Small intestine (tissue), 16 donors: ENCODE measurements around the gene TASOR2. TPM values are rescaled to one million over a fixed set of nuclear protein-coding genes. Genes with fewer than 3 reads are reported as not detected.

ENCODE experiments used
- DNase-seq, 2 donors: peaks; one replicate each; pipeline versions ENCODE4 v3.0.0 to v3.0.0-alpha.2; 2013
- FAIRE-seq: peaks from 2 replicates; lab custom pipeline; 2012; peaks lifted over from hg19 to GRCh38; lab: Jason Lieb, UNC
- H3K27ac ChIP-seq, 3 donors: one replicate each; pipeline ENCODE4 v1.5.1; 2013; ENCODE audit warnings: low read length in 2 of 3, mild to moderate bottlenecking in 2 of 3, control low read depth in 1 of 3, inconsistent platforms in 1 of 3, low read depth in 1 of 3, moderate library complexity in 1 of 3
- H3K27me3 ChIP-seq, 3 donors: one replicate each; pipeline ENCODE4 v1.6.1; 2013; ENCODE audit warnings: low read length in 3 of 3, inconsistent platforms in 1 of 3; ENCODE audit not compliant: control insufficient read depth in 3 of 3, insufficient read depth in 3 of 3
- H3K36me3 ChIP-seq, 3 donors: one replicate each; pipeline ENCODE4 v1.6.1; 2013; ENCODE audit warnings: low read length in 3 of 3, inconsistent platforms in 1 of 3, low read depth in 1 of 3, mild to moderate bottlenecking in 1 of 3, moderate library complexity in 1 of 3; ENCODE audit not compliant: control insufficient read depth in 3 of 3, insufficient read depth in 2 of 3
- H3K4me1 ChIP-seq, 3 donors: one replicate each; pipeline ENCODE4 v1.6.1; 2013; ENCODE audit warnings: low read length in 2 of 3, inconsistent platforms in 1 of 3, low read depth in 1 of 3, mild to moderate bottlenecking in 1 of 3, moderate library complexity in 1 of 3; ENCODE audit not compliant: control insufficient read depth in 3 of 3, insufficient read depth in 2 of 3
- H3K4me3 ChIP-seq, 3 donors: one replicate each; pipeline ENCODE4 v1.5.1; 2013; ENCODE audit warnings: low read length in 3 of 3, control low read depth in 1 of 3, inconsistent platforms in 1 of 3, low read depth in 1 of 3, mild to moderate bottlenecking in 1 of 3, moderate library complexity in 1 of 3
- H3K9me3 ChIP-seq, 2 donors: one replicate each; pipeline ENCODE4 v1.6.1; 2013; ENCODE audit warnings: low read depth in 1 of 2, low read length in 1 of 2; ENCODE audit not compliant: control insufficient read depth in 2 of 2, insufficient read depth in 1 of 2
- WGBS, 3 donors: extraction: QIAGEN DNeasy Blood & Tissue Kit; methylation state at CpG; one replicate each; pipeline ENCODE4 v1.1.7; 2013; 5-methylcytosine and 5-hydroxymethylcytosine counted together
- long read RNA-seq, 10 donors: transcript quantifications; one replicate each; lab custom pipeline, GENCODE V29; 2026
- polyA plus RNA-seq, 4 donors: library from polyadenylated mRNA; stranded (reverse) in 3 of 4; unstranded in 1 of 4; fragments of 200-250 nt in 3 of 4; fragments of 120-200 nt in 1 of 4; gene quantifications; one replicate each; pipeline versions ENCODE4 v1.2.1 to v1.2.3, GENCODE V29; 2013
- donor health status: healthy with polysubstance abuse.
- donor health status: control.
- donor health status: control.
- donor health status: Bipolar disorder and iron deficiency.
- donor health status: healthy.

The TASOR2 gene, protein sequence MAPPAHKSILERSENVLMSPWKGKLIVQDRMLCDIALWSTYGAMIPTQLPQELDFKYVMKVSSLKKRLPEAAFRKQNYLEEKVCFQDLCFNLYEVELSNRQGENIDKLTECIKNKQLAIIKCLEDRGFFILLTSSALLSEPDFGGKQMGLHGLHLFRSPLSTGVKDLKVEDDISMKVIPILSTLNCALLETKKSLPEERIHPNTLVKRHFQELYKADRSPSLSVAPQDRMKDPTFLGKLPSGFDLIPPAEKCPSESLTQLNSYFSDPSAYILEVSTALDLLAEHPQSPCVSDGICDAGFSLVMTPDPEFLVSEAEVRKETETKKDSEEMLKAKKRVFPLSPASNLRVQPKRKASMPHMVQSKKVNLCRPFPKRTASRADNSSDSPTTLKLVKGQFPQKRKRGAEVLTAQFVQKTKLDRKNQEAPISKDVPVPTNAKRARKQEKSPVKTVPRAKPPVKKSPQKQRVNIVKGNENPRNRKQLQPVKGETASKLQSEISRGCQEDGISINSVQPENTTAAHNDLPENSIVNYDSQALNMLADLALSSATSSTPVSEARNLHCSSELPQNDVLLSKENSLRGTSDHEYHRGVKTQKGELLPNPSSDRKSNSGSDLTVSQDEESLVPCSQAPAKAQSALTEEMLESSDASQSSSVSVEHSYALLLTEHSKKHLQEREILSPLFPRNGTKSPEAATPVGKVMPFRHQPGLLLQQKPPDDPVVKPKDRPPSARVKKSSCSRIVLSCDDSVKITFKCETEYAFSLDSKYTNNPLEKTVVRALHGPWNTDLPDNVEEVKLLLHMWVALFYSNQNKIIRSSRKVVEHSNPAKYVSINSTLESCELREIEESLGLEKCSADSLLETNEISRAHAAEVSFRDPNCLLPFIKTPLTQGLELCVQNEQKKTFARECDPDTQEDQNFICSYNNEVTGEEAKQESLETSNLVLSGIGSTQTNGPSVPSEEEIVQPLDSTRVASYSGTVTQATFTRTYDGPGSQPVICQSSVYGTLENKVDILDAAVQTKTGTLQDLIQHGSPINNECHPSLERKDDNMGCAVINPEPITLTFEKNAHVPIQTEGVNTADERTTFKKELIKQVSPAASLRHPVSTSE (N-terminal part only)
- polyA plus RNA-seq, result 10 to 100 TPM in 2 of 4 donors, 1 to 10 TPM in 2; 5.4 to 22.7 (median 10.6) TPM
- long read RNA-seq, donor 1, partial matches to known transcripts, result 204 of 417 reads
- long read RNA-seq, donor 1, other reads (novel, unspliced or antisense), result 210 of 417 reads
- long read RNA-seq, donor 2, partial matches to known transcripts, result 199 of 199 reads
- long read RNA-seq, donor 2, other reads (novel, unspliced or antisense), result 0 of 199 reads
- long read RNA-seq, donor 3, partial matches to known transcripts, result 13 of 14 reads
- long read RNA-seq, donor 3, other reads (novel, unspliced or antisense), result 0 of 14 reads
- long read RNA-seq, donor 4, result 0 reads
- long read RNA-seq, donor 5, partial matches to known transcripts, result 8 of 8 reads
- long read RNA-seq, donor 5, other reads (novel, unspliced or antisense), result 0 of 8 reads
- long read RNA-seq, donor 6, partial matches to known transcripts, result 124 of 124 reads
- long read RNA-seq, donor 6, other reads (novel, unspliced or antisense), result 0 of 124 reads
- long read RNA-seq, donor 7, result 0 reads
- long read RNA-seq, donor 8, partial matches to known transcripts, result 44 of 44 reads
- long read RNA-seq, donor 8, other reads (novel, unspliced or antisense), result 0 of 44 reads
- long read RNA-seq, donor 9, partial matches to known transcripts, result 13 of 15 reads
- long read RNA-seq, donor 9, other reads (novel, unspliced or antisense), result 0 of 15 reads
- long read RNA-seq, donor 10, partial matches to known transcripts, result 67 of 194 reads
- long read RNA-seq, donor 10, other reads (novel, unspliced or antisense), result 127 of 194 reads

DNA sequence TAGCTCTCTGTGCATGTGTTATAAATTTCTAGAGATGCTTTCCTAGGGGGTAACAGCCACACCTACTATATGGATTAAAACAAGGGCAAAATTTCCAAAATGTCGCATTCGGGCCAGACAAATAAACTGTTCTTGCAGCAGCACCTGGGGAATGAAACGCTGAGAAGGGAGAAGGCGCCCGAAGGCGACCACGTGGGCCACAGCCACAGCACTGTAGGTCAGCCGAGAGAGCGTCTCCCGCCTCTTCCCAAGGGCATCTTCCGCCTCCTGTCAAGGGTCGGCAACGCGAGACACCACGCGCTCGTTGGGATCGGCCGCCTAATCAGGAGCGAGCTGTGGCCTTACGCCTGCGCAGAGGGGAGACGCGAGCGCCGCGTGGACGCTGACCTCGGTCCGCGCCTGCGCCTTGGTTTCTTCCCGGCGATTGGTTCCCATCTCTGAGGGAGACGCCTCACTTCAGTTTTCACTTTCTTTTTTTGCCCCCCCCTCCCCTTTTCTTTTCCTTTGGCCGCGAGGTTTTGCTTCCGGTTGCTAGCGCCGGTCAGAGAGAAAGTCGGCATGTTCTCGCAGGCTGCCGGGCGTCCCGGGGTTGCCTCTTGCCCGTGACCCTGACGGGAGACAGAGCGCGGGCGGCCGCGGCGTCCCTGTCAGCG lies at the start of gene TASOR2:
Gene TASOR2, plus strand, starts transcription at position 521 of the 653 bp plus-strand sequence. CDS start 35,805 bp downstream, outside the sequence.
- no peak for FAIRE-seq

DNA sequence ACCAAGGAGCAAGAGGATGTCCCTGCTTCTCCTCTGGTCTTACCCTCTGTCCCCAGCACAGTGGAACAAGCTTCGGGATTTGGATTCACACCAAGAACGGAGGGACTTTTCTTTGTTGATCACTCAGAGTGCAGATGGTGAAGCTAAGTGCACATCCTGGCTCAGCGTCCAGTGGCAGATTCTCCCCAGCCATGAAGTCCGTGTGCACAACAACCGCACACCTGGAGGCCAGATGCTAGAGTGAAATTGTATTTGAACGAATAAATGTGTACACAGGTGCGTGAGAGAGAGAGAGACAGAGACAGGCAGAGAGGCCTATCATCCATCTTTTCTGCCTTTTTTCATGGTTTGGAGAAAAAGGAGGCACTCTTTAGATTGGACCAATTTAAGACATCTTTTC lies 49.7 kb upstream of the TASOR2 start:
- Histone ChIP-seq H3K4me3 (no peak overlapping the region), H3K4me1 (peaks cover 2 to 18% (median 5%) of the 10 kb centered on the region in 3 donors), H3K27ac (no peak overlapping the region), H3K9me3 (no peaks in the 10 kb centered on the region), H3K36me3 (peaks cover 4 to 17% (median 7%) of the 10 kb centered on the region in 3 donors), H3K27me3 (no peaks in the 10 kb centered on the region)
- no peak for DNase-seq
- no peak for FAIRE-seq
- WGBS, 3 donors, result 80 to 86% (median 84%) methylated on average over 7 of the region's 7 CpGs

More for the DNA sequence above, at the start of gene TASOR2:
- Histone ChIP-seq H3K27me3 (no peaks in the 10 kb centered on the region), H3K4me1 (no peaks in the 10 kb centered on the region), H3K36me3 (peaks cover 0 to 3% (median 0%) of the 10 kb centered on the region in 3 donors), H3K9me3 (no peaks in the 10 kb centered on the region), H3K4me3 (peak within 1 kb of the TSS; percentile 59 to 74 (median 67)), H3K27ac (peak within 1 kb of the TSS; percentile 76 to 85 (median 76))
- WGBS, 3 donors, result 1% methylated on average over 52 to 54 of the region's 54 CpGs
- peak; percentile 99 for DNase-seq

DNA sequence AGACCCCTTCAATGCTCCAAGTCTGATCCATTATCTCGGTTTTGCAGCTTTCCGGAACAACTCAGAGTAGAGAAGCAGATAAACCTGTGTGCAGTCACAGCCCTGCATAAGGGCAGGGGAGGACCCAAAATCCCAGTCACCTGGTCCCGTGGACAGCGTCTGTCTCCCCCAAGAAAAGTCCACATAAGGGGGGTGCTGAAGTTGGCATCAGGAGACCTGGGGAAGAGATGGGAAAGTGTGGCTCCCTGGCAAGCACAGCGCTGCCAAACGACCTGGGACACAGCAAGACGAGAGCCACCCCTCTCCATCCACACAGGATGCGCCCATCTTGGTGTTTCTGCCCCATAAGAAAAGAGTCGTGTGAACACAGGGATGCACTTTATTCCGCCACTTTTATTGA lies 46.1 kb upstream of the TASOR2 start:
- DNase-seq (no peak), FAIRE-seq (no peak)
- 85 to 93% (median 91%) methylated on average over 10 of the region's 10 CpGs for WGBS, 3 donors

DNA sequence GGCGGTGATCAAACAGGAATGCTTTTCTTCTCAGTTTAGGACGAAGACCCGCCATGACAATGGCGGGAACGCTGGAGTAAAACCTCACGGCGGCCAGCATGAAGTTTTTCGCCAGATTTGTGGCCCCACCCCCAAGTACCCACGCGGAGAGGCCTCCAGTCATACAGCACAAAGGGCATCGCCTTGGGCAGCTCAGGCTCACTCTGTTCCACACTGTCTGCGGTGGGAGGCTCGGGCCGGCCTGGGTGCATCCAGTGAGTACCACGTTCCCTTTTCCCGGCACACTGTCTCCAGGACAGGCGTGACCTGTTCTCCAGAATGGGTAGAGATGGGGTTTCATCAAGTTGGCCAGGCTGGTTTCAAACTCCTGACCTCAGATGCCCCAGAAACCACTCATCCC lies 45.6 kb upstream of the TASOR2 start:
- FAIRE-seq (no peak), DNase-seq (no peak)
- 94 to 96% (median 95%) methylated on average over 16 to 17 of the region's 17 CpGs for WGBS, 3 donors
- Histone ChIP-seq H3K36me3 (peaks cover 11 to 48% (median 18%) of the 10 kb centered on the region in 3 donors), H3K27ac (no peak overlapping the region), H3K4me1 (no peaks in the 10 kb centered on the region), H3K27me3 (no peaks in the 10 kb centered on the region), H3K4me3 (no peak overlapping the region), H3K9me3 (no peaks in the 10 kb centered on the region)

More for the DNA sequence above, 46.1 kb upstream of the TASOR2 start:
- peaks cover 9 to 44% (median 15%) of the 10 kb centered on the region in 3 donors for H3K36me3 ChIP-seq
- H3K27ac ChIP-seq, result no peak overlapping the region
- H3K4me3 ChIP-seq, result no peak overlapping the region
- no peaks in the 10 kb centered on the region for H3K27me3 ChIP-seq
- H3K9me3 ChIP-seq, result no peaks in the 10 kb centered on the region
- H3K4me1 ChIP-seq, result no peaks in the 10 kb centered on the region

DNA sequence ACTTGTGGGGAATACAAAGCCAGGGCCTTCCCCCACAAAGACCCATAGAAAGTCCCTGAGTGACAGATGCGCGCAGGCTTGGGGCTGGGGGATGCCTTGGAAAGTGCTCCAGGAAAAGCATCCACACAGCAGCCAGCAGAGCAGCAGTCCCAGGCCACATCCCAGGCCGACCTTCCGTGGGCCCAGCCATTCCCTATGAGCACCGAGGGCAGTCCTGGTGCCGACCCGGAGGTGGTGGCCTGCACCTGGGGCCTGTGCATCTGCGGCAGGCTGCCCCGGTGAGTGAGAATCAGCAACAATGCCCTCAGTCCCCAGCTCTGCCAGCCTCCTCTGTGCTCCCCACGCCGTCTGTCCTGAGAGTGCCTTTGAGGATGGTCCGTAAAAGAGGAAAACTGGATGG lies 44.6 kb upstream of the TASOR2 start:
- H3K36me3 ChIP-seq, result peaks cover 11 to 54% (median 18%) of the 10 kb centered on the region in 3 donors
- H3K4me3 ChIP-seq, result no peak overlapping the region
- FAIRE-seq (no peak), DNase-seq (no peak)
- no peaks in the 10 kb centered on the region for H3K27me3 ChIP-seq
- H3K27ac ChIP-seq, result no peak overlapping the region
- H3K4me1 ChIP-seq, result peaks cover 0 to 7% (median 0%) of the 10 kb centered on the region in 3 donors
- 88 to 96% (median 91%) methylated on average over 12 of the region's 12 CpGs for WGBS, 3 donors
- no peaks in the 10 kb centered on the region for H3K9me3 ChIP-seq

DNA sequence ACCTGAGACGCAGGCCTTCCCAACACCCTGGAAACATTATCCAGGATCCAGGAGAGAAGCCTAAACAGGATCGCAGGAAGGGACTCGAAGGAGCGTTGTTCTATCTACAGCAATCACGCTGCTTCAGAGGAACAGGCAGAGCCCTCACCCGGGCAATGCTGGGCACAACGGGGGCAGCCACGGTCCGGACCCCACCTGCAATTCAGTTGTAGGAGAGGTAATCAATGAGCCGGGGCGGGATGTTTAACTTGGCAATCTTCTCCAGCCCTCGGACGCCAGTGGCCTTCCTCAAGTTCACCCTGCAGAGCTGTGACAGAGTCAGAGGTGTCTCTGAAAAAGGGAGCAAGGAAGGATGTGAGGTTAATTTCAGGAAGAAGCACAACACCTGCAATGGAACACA lies 44.1 kb upstream of the TASOR2 start:
- no peak overlapping the region for H3K4me3 ChIP-seq
- peaks cover 11 to 56% (median 18%) of the 10 kb centered on the region in 3 donors for H3K36me3 ChIP-seq
- DNase-seq, result no peak
- no peak overlapping the region for H3K27ac ChIP-seq
- peaks cover 0 to 9% (median 0%) of the 10 kb centered on the region in 3 donors for H3K4me1 ChIP-seq
- H3K9me3 ChIP-seq, result no peaks in the 10 kb centered on the region
- H3K27me3 ChIP-seq, result no peaks in the 10 kb centered on the region
- FAIRE-seq, result no peak
- 77 to 84% (median 78%) methylated on average over 13 of the region's 13 CpGs for WGBS, 3 donors

DNA sequence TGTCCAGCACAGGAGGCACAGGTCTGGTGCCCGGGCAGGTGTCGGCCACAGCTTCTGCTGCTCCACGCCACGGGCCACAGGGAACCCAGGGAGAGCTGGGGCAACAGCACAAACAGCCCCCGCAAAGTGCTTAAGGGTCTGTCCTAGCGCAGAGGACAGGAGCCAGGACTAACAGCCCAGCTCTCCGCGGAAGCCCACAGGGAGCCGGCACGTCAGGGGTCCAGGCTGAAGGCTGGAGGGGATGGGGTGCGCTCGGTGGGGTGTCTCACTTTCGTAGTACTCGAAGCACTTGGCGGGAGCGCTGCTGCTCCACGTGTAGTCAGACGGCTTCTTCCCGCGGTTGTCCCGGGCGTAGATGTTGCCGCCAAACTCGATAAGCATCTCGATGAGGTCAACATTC lies 43.1 kb upstream of the TASOR2 start:
- H3K4me1 ChIP-seq, result peaks cover 0 to 19% (median 0%) of the 10 kb centered on the region in 3 donors
- WGBS, 3 donors, result 93 to 96% (median 93%) methylated on average over 25 of the region's 25 CpGs
- no peak overlapping the region for H3K27ac ChIP-seq
- H3K4me3 ChIP-seq, result no peak overlapping the region
- DNase-seq, result no peak
- H3K27me3 ChIP-seq, result no peaks in the 10 kb centered on the region
- no peak for FAIRE-seq
- H3K36me3 ChIP-seq, result peaks cover 11 to 64% (median 18%) of the 10 kb centered on the region in 3 donors
- H3K9me3 ChIP-seq, result no peaks in the 10 kb centered on the region
